SU-DHL-6 (cell line): Measurements from ENCODE around the gene ZSCAN18.

Experiments
- H2AFZ ChIP-seq: fragments of 200-600 bp; sonication (generic); 2 replicates; pipeline ENCODE4 v1.6.1; 2014; ENCODE audit warnings: low read depth, mild to moderate bottlenecking, moderate library complexity, mixed read lengths, antibody characterized with exemption, low read length; ENCODE audit not compliant: severe bottlenecking
- H3F3A ChIP-seq: fragments of 200-600 bp; shearing (Covaris generic); 2 replicates; pipeline ENCODE4 v1.6.0; 2016; ENCODE audit warnings: antibody characterized with exemption, mild to moderate bottlenecking; ENCODE audit not compliant: insufficient read depth
- H3K27ac ChIP-seq: fragments of 200-600 bp; sonication (generic); 2 replicates; pipeline ENCODE4 v1.5.1; 2016; ENCODE audit warnings: low read depth, mild to moderate bottlenecking, low read length, moderate library complexity, mixed read lengths
- H3K27me3 ChIP-seq: fragments of 200-600 bp; sonication (generic), shearing (Covaris generic); 2 replicates; pipeline ENCODE4 v1.6.0; 2014; ENCODE audit warnings: mild to moderate bottlenecking, low read length
- H3K36me3 ChIP-seq: fragments of 200-600 bp; sonication (generic); 2 replicates; pipeline ENCODE4 v1.6.1; 2014; ENCODE audit warnings: mild to moderate bottlenecking, low read length, mixed read lengths
- H3K4me2 ChIP-seq: fragments of 300-600, 200-600 bp; shearing (Covaris generic), sonication (generic); 2 replicates; pipeline ENCODE4 v1.6.0; 2014; ENCODE audit warnings: low read length, low read depth, mild to moderate bottlenecking; ENCODE audit not compliant: poor library complexity, severe bottlenecking
- H3K4me3 ChIP-seq: fragments of 200-600 bp; sonication (generic); 2 replicates; pipeline ENCODE4 v1.5.1; 2014; ENCODE audit warnings: antibody characterized with exemption, low read length, mild to moderate bottlenecking, mixed read lengths; ENCODE audit not compliant: insufficient read depth, poor library complexity, severe bottlenecking
- H3K79me2 ChIP-seq: fragments of 200-600 bp; sonication (generic); 2 replicates; pipeline ENCODE4 v1.6.1; 2014; ENCODE audit warnings: mild to moderate bottlenecking, low read length, moderate library complexity; ENCODE audit not compliant: insufficient read depth
- H3K9ac ChIP-seq: fragments of 200-600 bp; sonication (generic); 2 replicates; pipeline ENCODE4 v1.7.0; 2014; ENCODE audit warnings: mild to moderate bottlenecking, low read length
- H3K9me2 ChIP-seq: fragments of 200-600 bp; sonication (generic); replicated peaks from 2 replicates; pipeline ENCODE4 v1.6.1; 2014; ENCODE audit warnings: low read length; ENCODE audit not compliant: insufficient read depth
- H3K9me3 ChIP-seq: fragments of 200-600 bp; sonication (generic); 2 replicates; pipeline ENCODE4 v1.6.1; 2014; ENCODE audit warnings: low read length, mixed read lengths; ENCODE audit not compliant: insufficient read depth
- H4K20me1 ChIP-seq: fragments of 200-600 bp; sonication (generic); 2 replicates; pipeline ENCODE4 v1.6.1; 2014; ENCODE audit warnings: low read depth, mild to moderate bottlenecking, antibody characterized with exemption, low read length, moderate library complexity, mixed read lengths
- EZH2phosphoT487 ChIP-seq: fragments of 200-600 bp; sonication (generic), shearing (Covaris generic); conservative IDR thresholded peaks from 2 replicates; pipeline ENCODE4 v1.6.1; 2018; ENCODE audit warnings: mild to moderate bottlenecking, antibody characterized with exemption, low read length, moderate library complexity, mixed read lengths
- TF ChIP-seq, protein P1 (sequence below): fragments of 200-600 bp; sonication (generic); IDR thresholded peaks from one replicate; pipeline ENCODE4 v1.5.1; 2017; ENCODE audit warnings: antibody characterized with exemption, mild to moderate bottlenecking, low read length, moderate library complexity; ENCODE audit not compliant: insufficient read depth, poor library complexity, severe bottlenecking

ZSCAN18 gene

GRCh38 chr19:58058467-58058866 is 39.6 kb downstream of the ZSCAN18 start:
- Histone ChIP-seq H3K27ac (no peak overlapping the region), H3K27me3 (no peaks in the 10 kb centered on the region), H3K4me2 (no peak overlapping the region), H3K9me2 (no peaks in the 10 kb centered on the region), H3K36me3 (no peaks in the 10 kb centered on the region), H4K20me1 (no peaks in the 10 kb centered on the region), H3K9me3 (no peaks in the 10 kb centered on the region), H3K4me3 (no peak overlapping the region), H2AFZ (no peak overlapping the region), H3F3A (no peaks in the 10 kb centered on the region), H3K9ac (no peak overlapping the region), H3K79me2 (no peaks in the 10 kb centered on the region)
- TF ChIP-seq, protein P1, sequence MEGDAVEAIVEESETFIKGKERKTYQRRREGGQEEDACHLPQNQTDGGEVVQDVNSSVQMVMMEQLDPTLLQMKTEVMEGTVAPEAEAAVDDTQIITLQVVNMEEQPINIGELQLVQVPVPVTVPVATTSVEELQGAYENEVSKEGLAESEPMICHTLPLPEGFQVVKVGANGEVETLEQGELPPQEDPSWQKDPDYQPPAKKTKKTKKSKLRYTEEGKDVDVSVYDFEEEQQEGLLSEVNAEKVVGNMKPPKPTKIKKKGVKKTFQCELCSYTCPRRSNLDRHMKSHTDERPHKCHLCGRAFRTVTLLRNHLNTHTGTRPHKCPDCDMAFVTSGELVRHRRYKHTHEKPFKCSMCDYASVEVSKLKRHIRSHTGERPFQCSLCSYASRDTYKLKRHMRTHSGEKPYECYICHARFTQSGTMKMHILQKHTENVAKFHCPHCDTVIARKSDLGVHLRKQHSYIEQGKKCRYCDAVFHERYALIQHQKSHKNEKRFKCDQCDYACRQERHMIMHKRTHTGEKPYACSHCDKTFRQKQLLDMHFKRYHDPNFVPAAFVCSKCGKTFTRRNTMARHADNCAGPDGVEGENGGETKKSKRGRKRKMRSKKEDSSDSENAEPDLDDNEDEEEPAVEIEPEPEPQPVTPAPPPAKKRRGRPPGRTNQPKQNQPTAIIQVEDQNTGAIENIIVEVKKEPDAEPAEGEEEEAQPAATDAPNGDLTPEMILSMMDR: no peak

DNA sequence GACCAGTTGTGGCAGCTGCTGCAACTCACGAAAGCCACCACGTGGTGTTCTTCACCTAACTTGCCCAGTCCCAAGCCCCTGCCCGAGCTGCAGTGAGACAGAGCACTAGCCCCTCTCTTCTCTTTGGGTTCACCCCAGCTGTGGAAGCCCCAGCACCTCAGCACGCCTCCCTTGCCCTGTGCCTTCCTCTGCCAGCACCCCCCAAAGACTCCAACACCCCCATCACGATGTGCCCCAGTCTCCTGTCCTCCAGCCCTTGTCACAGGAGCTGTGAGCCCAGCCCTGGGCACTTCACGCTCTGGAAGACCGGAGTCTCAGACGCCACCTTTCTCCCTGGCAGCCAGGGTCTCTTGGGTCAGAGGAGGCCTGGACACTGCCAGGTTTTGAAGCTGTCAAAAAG is 41.2 kb downstream of the ZSCAN18 start:
- no peaks in the 10 kb centered on the region for H3K27me3 ChIP-seq
- no peak for TF ChIP-seq EZH2phosphoT487
- TF ChIP-seq, protein P1: no peak
- no peak overlapping the region for H3K4me3 ChIP-seq
- no peak overlapping the region for H3K27ac ChIP-seq
- H3K9ac ChIP-seq: no peak overlapping the region
- H3K4me2 ChIP-seq: no peak overlapping the region
- peaks cover 3% of the 10 kb centered on the region; the same call in 1 of the 2 replicates for H3K9me3 ChIP-seq
- no peaks in the 10 kb centered on the region for H3K79me2 ChIP-seq
- no peak overlapping the region for H2AFZ ChIP-seq
- H3K36me3 ChIP-seq: no peaks in the 10 kb centered on the region
- H4K20me1 ChIP-seq: no peaks in the 10 kb centered on the region
- H3K9me2 ChIP-seq: no peaks in the 10 kb centered on the region
- no peaks in the 10 kb centered on the region for H3F3A ChIP-seq

- Histone ChIP-seq H3K79me2 (no peaks in the 10 kb centered on the region), H3K27ac (no peak overlapping the region), H3K9me2 (no peaks in the 10 kb centered on the region), H3F3A (no peaks in the 10 kb centered on the region), H3K36me3 (no peaks in the 10 kb centered on the region), H3K9me3 (peaks cover 3% of the 10 kb centered on the region; the same call in 1 of the 2 replicates), H3K9ac (no peak overlapping the region), H3K27me3 (no peaks in the 10 kb centered on the region), H2AFZ (no peak overlapping the region), H4K20me1 (no peaks in the 10 kb centered on the region), H3K4me3 (no peak overlapping the region), H3K4me2 (no peak overlapping the region)
- TF ChIP-seq, protein P1: no peak
- no peak for TF ChIP-seq EZH2phosphoT487
These were observed 41.8 kb downstream of the ZSCAN18 start for GRCh38 chr19:58056261-58056660.
